ENCODE data around the gene MALRD1. TPM values are rescaled to one million over a fixed set of nuclear protein-coding genes. Genes with fewer than 3 reads are reported as not detected.

Gene MALRD1
- total RNA-seq, 1 donor from 2014 or later = 0.84 TPM

GRCh38 chr10:19195698-19196097 lies 147.1 kb downstream of the MALRD1 start:
- Mint-ChIP-seq H3K27ac (ENCODE audit: unreplicated experiment) (no peak overlapping the region), H3K36me3 (ENCODE audit: low read depth) (no peaks in the 10 kb centered on the region), H3K4me1 (no peaks in the 10 kb centered on the region), H3K4me3 (no peak overlapping the region), H3K27me3 (ENCODE audit: low read depth) (no peaks in the 10 kb centered on the region), H3K9me3 (peaks cover 2% of the 10 kb centered on the region)
- no peak for TF ChIP-seq CTCF (conservative IDR thresholded peaks at IDR 0.05)
- DNase-seq (ENCODE audit: low read depth, low spot score) = no peak

DNA sequence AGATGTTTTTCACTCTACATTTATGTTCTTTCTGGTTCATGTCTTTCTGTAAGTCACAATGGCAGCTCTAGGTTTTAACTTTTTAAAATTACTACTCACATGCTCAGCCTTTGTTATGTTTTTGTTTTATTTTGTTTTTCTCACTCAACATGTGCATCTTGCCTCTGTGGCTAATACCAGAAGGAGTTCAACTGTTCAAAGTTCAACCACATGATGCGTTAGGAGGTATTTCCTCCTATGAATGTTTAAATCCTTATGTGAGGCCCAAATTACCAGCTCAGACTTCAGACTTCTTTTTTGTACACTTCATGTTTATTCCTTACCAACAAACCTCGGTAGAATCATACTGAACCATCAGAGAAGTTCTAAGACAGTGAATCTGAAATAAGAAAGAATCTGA lies 151.6 kb downstream of the MALRD1 start:
- no peak for DNase-seq (ENCODE audit: low read depth, low spot score)
- no peak for TF ChIP-seq CTCF (conservative IDR thresholded peaks at IDR 0.05)

DNA sequence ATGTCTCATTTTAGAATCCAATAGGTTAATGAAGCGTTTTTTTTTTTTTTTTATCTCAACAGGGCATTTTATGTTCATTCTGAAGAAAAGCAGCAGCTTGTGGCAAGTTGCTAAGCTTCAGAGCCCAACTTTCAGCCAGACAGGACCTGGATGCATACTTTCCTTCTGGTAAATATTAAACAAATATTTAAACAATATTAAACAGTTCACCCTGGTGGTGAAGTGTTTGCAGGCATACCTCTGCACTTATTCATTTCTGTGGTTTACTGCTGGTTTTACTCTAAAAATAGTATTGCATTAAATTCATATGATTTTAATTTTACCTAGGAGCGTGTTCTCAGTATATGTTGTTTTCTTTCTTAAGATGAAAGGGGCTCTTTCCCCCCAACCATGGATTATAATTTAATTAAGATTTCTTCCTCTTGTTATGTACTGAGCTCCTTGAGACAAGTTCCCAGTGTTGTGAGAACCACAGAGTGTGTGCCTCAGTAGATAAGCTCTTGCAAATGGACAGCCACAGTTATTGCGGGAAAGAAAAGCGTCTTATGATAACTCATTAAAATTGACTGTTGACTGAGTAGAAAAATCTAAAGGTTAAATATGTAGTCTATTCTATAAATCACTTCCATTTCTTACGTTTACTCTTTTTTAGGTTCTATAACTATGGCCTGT lies 155.8 kb downstream of the MALRD1 start:
- no peak for TF ChIP-seq CTCF (conservative IDR thresholded peaks at IDR 0.05)

More for the DNA sequence above, 151.6 kb downstream of the MALRD1 start:
- no peak overlapping the region for H3K4me3 Mint-ChIP-seq
- no peaks in the 10 kb centered on the region for H3K27me3 Mint-ChIP-seq (ENCODE audit: low read depth)
- no peak overlapping the region for H3K27ac Mint-ChIP-seq (ENCODE audit: unreplicated experiment)
- no peaks in the 10 kb centered on the region for H3K9me3 Mint-ChIP-seq
- no peaks in the 10 kb centered on the region for H3K4me1 Mint-ChIP-seq
- no peaks in the 10 kb centered on the region for H3K36me3 Mint-ChIP-seq (ENCODE audit: low read depth)

GRCh38 chr10:19209319-19209718 lies 160.7 kb downstream of the MALRD1 start:
- Mint-ChIP-seq H3K9me3 (no peaks in the 10 kb centered on the region), H3K4me1 (no peaks in the 10 kb centered on the region)

More for the DNA sequence above, 155.8 kb downstream of the MALRD1 start:
- no peaks in the 10 kb centered on the region for H3K27me3 Mint-ChIP-seq (ENCODE audit: low read depth)
- no peaks in the 10 kb centered on the region for H3K4me1 Mint-ChIP-seq
- DNase-seq (ENCODE audit: low read depth, low spot score) = no peak
- H3K27ac Mint-ChIP-seq (ENCODE audit: unreplicated experiment) = no peak overlapping the region
- H3K9me3 Mint-ChIP-seq = no peaks in the 10 kb centered on the region
- H3K4me3 Mint-ChIP-seq = no peak overlapping the region
- H3K36me3 Mint-ChIP-seq (ENCODE audit: low read depth) = no peaks in the 10 kb centered on the region

GRCh38 chr10:19212590-19212989 lies 164.0 kb downstream of the MALRD1 start:
- Mint-ChIP-seq H3K4me3 (no peak overlapping the region), H3K36me3 (ENCODE audit: low read depth) (no peaks in the 10 kb centered on the region), H3K4me1 (no peaks in the 10 kb centered on the region), H3K9me3 (no peaks in the 10 kb centered on the region), H3K27ac (ENCODE audit: unreplicated experiment) (no peak overlapping the region), H3K27me3 (ENCODE audit: low read depth) (no peaks in the 10 kb centered on the region)
- no peak for TF ChIP-seq CTCF (conservative IDR thresholded peaks at IDR 0.05)
- no peak for DNase-seq (ENCODE audit: low read depth, low spot score)

More at GRCh38 chr10:19209319-19209718, 160.7 kb downstream of the MALRD1 start:
- no peaks in the 10 kb centered on the region for H3K27me3 Mint-ChIP-seq (ENCODE audit: low read depth)
- H3K27ac Mint-ChIP-seq (ENCODE audit: unreplicated experiment) = no peak overlapping the region
- TF ChIP-seq CTCF (conservative IDR thresholded peaks at IDR 0.05) = no peak
- no peak overlapping the region for H3K4me3 Mint-ChIP-seq
- no peak for DNase-seq (ENCODE audit: low read depth, low spot score)
- no peaks in the 10 kb centered on the region for H3K36me3 Mint-ChIP-seq (ENCODE audit: low read depth)
